CD4-positive, alpha-beta T cell treated with Interferon alpha-2 for 1 hour (primary cell): ENCODE measurements around the gene ZNF469.
A peak's percentile ranks its signal among the peaks of the same experiment; 100 is the strongest.

Experiments used
- DNase-seq, 2 donors: peaks; one replicate each; pipeline ENCODE4 v3.0.0-alpha.2; 2020 to 2022

ZNF469 gene

DNA sequence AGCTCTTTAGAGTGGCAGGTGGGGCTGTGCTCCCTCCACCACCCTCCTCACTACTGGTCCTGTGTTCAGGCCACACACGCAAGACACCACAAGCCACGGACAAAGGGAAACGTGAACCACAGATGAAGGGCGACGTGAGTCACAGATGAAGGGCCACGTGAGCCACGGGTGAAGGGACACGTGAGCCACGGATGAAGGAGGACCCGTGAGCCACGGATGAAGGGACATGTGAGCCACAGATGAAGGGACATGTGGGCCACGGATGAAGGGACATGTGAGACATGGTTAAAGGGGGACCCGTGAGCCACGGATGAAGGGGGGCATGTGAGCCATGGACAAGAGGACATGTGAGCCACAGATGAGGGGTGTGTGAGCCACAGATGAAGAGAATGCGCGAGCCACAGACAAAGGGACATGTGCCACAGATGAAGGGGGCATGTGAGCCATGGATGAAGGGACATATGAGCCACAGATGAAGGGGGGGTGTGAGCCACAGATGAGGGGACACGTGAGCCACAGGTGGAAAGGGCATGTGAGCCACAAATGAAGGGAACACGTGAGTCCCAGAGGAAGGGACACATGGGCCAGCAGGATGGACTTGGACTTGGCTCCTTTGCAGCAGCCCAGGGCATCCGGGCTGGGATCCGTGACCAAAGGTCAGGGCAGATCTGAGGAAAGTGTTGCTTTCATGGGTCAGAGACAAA lies 15.6 kb downstream of the ZNF469 start:
- no peak for DNase-seq

DNA sequence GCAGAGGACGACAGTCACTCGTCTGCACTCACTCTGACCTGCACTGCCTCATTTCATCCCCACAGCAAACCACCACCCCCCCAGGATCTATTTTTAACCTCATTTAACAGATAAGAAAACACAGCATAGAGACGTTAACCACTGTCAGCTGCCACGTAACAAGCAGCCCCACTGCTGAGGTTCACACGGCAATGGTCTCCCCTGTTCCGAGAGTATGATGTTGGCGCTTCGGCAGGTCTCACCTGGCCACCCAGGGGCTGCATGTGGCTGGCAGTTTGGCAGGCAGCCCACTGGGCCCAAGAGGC lies 16.1 kb downstream of the ZNF469 start:
- no peak for DNase-seq

DNA sequence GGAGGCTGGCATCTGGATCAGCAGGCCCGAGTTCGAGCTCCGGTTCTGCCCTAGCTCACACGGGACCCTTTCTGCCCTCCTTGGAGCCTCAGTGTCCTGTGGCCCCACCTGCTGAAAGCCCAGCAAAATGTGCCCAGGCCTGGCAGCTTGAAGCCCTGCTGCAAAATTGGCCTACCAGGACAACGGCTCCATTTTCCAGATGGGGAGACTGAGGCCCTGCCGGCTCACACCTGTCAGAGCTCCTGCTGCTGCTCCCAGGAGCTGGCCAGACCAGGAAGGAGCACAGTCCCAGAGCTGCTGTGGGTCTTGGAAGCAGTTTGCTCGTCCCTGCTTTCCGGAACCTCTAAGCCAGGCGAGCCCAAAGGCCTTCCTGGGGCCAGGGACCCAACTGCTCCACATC lies 17.4 kb downstream of the ZNF469 start:
- no peak for DNase-seq

- DNase-seq: no peak
Observed at GRCh38 chr16:88401604-88402246, 19.0 kb downstream of the ZNF469 start.

DNA sequence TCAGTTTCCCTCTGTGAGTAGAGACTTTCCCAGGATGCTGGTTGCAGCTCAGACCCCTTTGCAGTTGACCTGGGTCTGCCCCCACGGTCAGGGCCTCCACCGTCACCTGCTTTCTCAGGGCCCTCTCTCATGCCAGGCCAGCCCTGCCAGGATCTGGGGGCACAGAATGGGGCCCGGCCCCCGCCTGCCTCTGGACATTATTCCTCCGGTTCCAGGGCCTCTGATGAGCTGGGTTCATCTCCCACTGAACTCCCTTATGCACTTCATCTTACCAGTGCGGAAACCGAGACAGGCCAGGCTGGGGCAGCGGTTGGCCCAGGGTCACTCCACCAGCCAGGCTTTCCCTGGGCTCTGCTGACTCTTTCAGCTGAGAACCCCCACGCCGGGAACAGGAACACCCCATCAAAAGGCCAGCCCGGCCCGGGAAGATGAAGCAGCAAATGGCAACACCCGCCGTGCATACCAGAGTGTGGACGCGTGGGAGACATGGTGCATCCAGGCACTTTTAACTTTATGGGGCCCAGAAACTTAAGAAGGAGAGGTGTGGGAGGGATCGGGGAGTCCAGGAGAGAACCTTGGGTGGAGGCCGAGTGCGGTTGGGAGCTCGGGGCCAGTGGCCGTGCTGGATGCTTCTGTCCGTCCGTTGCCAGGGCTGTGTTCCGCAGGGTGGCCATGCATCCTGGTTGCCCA lies 19.9 kb downstream of the ZNF469 start:
- DNase-seq: no peak

GRCh38 chr16:88403794-88404581 lies 21.2 kb downstream of the ZNF469 start:
- DNase-seq: no peak

DNA sequence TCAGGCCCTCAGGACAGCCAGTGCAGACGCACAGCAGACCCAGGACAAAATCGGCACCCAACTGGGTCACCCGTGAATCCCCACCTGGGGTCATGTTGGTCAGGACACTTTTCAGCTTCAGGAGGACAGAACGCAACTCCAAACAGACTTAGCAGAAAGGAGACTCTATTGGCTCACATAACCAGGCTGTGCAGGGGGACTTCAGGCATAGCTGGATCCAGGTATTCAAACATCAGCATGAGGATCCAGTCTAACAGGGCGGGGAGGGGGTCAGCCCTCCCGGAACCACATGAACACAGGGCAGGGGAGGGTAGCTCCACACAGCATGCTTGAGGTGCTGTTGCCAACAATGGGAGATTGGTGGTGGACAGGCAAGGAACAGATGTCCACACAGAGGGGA lies 22.0 kb downstream of the ZNF469 start:
- no peak for DNase-seq

DNA sequence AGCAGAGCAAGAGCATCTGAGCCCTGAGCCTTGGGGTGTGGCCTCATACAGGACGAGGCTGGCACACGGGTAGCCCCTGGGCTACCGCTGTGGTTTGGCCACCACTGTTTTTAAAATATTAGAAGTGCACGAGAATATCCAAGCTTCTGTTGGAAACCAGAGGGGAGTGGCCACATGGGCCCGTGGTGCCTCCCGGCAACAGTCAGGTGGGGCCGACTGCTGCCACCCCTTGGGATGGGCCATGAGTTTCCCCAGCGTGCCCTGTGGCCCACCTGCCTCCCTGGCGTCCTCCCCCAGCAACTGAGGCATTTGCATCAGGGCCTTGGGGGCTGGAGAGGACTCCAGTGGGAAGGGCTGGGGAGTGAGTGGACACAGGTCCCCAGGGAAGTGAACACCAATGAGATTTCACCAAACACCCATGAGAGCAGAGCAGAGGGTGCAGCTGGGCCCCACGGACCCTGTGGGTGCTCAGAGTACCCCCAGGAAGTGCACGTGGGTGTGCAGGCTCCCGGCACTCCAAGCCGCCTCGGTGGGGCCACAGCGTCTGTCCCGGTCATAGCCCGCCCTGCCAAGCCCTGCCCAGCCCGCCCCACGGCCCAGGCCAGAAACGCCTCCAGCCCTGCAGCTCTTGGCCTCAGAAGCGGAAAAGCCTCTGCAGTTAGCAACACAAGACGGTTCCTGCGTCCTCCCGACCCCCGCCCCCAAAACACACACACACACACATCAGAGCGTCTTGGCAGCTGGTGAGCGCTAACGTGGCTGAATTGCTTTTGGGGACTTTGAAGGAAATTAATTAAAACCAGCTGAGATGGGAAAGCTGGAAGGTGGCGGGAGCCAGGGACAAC lies 22.7 kb downstream of the ZNF469 start:
- no peak for DNase-seq

DNA sequence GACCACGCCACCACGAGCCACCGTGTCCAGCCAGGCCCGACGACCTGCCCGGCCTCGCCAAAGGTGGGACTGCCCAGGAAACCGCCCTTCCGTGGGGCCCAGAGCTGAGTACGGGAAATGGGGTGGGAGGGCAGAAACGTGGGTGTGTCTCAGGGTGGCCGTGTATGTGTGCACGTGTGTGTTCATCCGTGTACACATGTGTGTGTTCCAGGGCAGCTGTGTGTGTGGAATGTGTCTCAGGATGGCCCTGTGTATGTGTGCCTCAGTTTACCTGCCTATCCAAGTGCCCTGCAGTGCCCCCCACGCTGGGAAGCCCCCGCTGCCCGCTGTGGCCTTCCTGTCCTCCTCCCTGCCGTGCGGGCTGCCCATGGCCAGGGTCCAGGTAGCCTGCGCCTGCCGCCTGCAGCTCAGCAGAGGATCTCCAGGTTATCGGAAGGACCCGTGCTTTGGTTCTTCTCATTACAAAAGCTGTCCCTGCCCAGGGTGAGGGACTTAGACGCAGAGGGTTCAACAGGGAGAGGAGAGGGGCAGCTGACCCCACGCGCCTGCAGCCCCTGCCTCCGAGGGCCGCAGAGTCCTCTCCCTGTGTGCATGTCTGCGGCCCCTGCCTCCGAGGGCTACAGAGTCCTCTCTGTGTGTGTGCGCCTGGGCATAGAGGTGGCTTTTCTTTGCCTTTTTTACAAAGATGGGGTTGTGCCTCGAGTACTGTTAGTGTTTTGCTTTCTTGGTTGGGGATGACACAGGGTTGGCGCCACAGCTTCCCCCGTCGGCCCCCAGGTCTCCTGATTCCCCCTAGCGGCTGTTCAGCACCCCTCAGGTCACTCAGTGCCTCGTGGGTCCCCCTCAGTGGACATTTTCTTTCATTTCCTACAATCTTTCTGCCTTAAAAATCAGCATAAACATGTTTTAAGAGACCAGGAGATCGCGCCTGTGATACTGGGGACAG lies 23.6 kb downstream of the ZNF469 start:
- no peak for DNase-seq

- no peak for DNase-seq
Observed at GRCh38 chr16:88407042-88407420, 24.3 kb downstream of the ZNF469 start.

DNA sequence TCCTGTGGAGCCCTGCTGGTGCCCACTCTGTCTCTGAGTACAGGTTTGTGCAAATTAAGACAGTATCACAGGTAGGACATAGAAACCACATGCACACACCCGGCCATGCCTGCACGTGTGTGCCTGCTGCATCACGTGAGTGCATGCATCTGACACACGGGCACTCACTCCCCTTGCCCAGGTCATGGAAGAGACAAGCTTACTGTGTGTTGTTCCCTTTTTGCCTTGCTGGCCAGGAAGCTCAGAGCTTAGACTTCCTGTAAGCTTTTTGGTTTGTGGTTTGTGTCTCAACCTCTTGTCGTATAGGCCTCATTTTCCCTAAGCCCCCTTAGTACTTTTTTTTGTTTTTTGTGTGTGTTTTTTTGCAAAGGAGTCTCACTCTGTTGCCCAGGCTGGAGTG lies 25.0 kb downstream of the ZNF469 start:
- peak in 1 of 2 donors; percentile 29 for DNase-seq

DNA sequence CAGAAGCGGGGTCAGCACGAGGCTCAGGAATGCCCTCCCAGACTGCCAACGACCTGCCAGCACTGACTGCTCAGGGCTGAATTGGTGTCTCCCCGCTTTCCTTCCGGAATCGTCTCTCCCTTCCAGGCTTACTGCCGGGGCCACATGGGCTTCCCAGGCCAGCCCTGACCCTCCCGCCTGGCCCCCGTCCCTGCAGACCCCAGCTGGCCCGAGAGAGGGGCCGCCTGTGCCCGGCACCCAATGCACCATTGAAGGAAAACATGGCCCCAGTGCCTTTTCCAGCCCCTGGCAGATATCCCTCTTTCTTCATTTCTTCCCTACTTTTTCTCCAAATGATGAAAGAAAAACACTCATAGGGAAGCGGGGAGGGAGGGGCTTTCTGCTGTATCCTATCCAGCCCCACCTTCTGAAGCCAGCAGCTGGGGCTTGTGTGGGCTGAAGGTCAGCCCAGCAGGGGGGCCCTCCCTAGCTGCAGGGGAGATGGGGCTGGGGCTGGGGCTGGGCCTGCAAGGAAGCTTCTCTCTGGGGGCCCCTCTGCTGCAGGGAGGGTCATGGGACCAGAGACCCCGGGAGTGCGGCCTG lies 25.9 kb downstream of the ZNF469 start:
- no peak for DNase-seq

DNA sequence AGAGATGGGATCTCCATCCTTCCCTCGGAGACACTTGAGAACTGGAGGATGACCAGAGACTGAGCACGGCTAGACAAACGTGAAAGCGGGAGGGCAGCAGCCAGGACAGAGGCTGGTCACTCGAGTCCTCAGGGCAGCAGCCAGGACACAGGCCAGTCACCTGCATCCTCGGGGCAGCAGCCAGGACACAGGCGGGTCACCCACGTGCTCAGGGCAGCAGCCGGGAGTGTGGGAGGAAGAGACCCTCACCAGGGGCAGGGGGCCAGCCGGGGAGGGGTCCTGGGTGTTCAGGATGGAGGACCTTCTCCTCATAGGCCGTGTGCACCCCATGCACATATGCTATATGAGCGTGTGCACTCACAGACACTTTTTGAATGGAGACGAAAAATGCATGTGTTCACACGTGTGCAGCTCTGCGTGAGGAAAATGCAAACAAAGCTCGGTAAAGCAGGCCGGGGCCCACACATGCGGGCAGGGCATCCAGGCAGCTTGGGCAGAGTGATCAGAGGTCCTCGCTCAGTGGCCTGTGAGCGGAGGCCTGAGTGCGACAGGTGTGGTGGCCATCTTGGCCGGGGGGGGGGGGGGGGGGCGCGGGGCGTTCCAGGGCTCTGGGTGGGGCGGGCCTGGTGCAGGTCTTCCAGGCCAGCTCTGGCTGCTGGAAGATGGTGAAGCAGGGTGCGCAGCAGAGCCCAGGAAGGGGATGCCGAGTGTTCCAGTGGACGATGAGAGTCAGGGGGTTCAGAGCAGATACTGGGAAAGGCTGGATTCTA lies 26.7 kb downstream of the ZNF469 start:
- DNase-seq: no peak

- DNase-seq: peak in 1 of 2 donors; percentile 47
Observed at GRCh38 chr16:88410297-88410968, 27.7 kb downstream of the ZNF469 start.

DNA sequence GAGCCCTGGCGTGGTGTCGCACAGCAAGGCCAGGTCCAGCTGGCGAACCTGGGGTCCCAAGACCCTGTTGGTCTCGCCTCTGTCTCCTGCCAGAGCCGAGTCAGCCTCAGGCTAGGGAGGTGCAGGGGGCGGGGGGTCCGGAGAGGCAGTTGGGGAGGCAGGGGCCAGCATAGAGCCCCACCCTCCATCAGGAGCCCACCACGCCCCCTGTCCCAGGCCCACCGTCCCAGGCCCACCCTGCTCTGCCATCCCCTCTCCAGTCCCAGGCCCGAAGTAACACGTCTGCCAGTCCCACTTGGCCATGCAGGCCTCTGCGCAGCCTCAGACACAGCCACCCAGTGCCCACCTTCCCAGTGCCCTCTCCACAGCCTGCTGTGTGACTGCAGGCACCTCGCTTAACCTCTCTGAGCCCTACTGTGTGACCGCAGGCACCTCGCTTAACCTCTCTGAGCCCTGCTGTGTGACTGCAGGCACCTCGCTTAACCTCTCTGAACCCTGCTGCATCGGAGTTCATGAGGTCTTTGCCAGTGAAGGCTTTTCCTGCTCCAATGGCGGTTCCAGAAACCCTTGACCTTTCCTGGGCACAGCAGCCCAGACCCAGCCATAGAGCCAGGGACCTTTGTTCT lies 29.3 kb downstream of the ZNF469 start:
- no peak for DNase-seq

DNA sequence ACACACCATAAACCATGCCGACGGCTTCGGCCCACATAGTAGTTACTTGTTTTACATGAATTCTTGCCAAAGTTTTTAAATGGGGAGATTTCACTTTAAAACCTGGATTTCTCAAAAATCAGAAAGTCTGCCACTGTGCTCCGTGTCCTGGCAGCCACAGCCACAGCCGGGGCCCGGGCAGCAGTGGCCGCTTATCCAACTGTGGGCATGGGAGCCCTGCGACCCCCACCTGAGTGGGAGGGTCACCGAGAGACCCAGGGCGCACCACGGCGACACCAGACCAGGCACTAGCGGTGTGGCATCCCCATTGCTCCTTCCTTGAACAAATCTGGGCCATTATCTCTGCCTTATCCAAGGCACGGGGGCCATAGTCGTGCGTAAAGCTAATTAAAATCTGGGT lies 30.0 kb downstream of the ZNF469 start:
- no peak for DNase-seq

GRCh38 chr16:88413231-88413630 lies 30.5 kb downstream of the ZNF469 start:
- no peak for DNase-seq

DNA sequence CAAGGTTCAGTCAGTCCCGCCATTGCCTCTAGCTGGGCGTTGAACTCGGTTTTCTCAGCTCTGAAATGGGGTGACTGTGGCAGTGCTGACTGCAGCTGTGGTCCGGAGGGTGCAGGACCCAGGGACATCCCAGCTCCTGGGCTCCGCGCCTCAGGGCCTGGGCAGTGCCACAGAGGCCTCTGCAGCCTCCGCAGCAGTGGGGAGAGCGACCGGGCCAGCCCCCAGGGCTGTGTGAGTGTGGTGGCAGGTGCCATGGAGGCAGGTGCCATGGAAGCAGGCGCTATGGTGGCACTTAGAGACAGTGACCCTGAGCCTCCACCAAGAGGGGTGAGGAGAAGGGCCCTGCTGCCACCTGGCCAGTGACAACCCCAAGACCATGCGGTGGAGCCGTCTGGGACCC lies 30.9 kb downstream of the ZNF469 start:
- DNase-seq: no peak
